GM19438 (cell line): Measurements from ENCODE around the gene TC2N.

Experiments used
- ATAC-seq: cut with Tn5 transposase; IDR thresholded peaks from one replicate; pipeline ENCODE4 v1.9.1; 2021; ENCODE audit warnings: low read depth; ENCODE audit not compliant: unreplicated experiment

Gene TC2N

GRCh38 chr14:91890291-91890749 is 23.0 kb upstream of the TC2N start:
- ATAC-seq = no peak

GRCh38 chr14:91889477-91890211 is 22.3 kb upstream of the TC2N start:
- ATAC-seq = no peak

GRCh38 chr14:91888641-91889476 is 21.5 kb upstream of the TC2N start:
- ATAC-seq = no peak

- ATAC-seq = no peak
Observed at GRCh38 chr14:91886961-91887360, 19.6 kb upstream of the TC2N start.

- ATAC-seq = no peak
Observed at GRCh38 chr14:91885839-91886238, 18.5 kb upstream of the TC2N start.

- no peak for ATAC-seq
Observed at GRCh38 chr14:91885113-91885712, 17.9 kb upstream of the TC2N start.

- no peak for ATAC-seq
Observed at GRCh38 chr14:91884664-91885063, 17.3 kb upstream of the TC2N start.

- ATAC-seq = no peak
Observed at GRCh38 chr14:91883753-91884152, 16.4 kb upstream of the TC2N start.

- no peak for ATAC-seq
Observed at GRCh38 chr14:91882776-91883175, 15.4 kb upstream of the TC2N start.

GRCh38 chr14:91882369-91882768 is 15.0 kb upstream of the TC2N start:
- no peak for ATAC-seq

GRCh38 chr14:91879196-91879595 is 11.9 kb upstream of the TC2N start:
- ATAC-seq = no peak

- no peak for ATAC-seq
Observed at GRCh38 chr14:91878274-91878673, 10.9 kb upstream of the TC2N start.

GRCh38 chr14:91877376-91877915 is 10.1 kb upstream of the TC2N start:
- ATAC-seq = no peak

GRCh38 chr14:91876492-91876891 is 9.2 kb upstream of the TC2N start:
- no peak for ATAC-seq

- ATAC-seq = no peak
Observed at GRCh38 chr14:91875525-91876286, 8.4 kb upstream of the TC2N start.

- peak; percentile 73 for ATAC-seq
Observed at GRCh38 chr14:91873471-91874415, 6.4 kb upstream of the TC2N start.

GRCh38 chr14:91872517-91873470 is 5.5 kb upstream of the TC2N start:
- peak; percentile 5 for ATAC-seq

- ATAC-seq = peak; percentile 45
Observed at GRCh38 chr14:91872011-91872501, 4.7 kb upstream of the TC2N start.
